Erythroblast (primary cell): ENCODE results near the gene ARL6IP5.

Source experiments
- GATA1 ChIP-seq: IDR thresholded peaks from 2 replicates; pipeline ENCODE4 v1.6.1; 2011; ENCODE audit warnings: low read depth, mild to moderate bottlenecking, control low read depth, low read length, moderate library complexity
- POLR2A ChIP-seq: IDR thresholded peaks from 2 replicates; pipeline ENCODE4 v1.6.1; 2011; ENCODE audit warnings: mild to moderate bottlenecking, low read length

GRCh38 chr3:69119138-69119537 is 34.4 kb downstream of the ARL6IP5 start:
- TF ChIP-seq POLR2A: no peak
- TF ChIP-seq GATA1: no peak
